Stimulated activated CD8-positive, alpha-beta memory T cell treated with anti-CD3 and anti-CD28 coated beads, Interleukin-7, amount 100 ng/mL, for 4 hours (primary cell): ENCODE measurements around the gene PSRC1.

ENCODE experiments used
- DNase-seq, 2 donors: peaks; one replicate each; pipeline ENCODE4 v3.0.0-alpha.2; 2020; ENCODE audit warnings: low read depth in 2 of 2

Gene PSRC1

GRCh38 chr1:109272021-109272799, 10.7 kb downstream of the PSRC1 start:
- DNase-seq, result no peak

- no peak for DNase-seq
Measured at GRCh38 chr1:109271458-109271857, 11.5 kb downstream of the PSRC1 start.

GRCh38 chr1:109270623-109271317, 12.2 kb downstream of the PSRC1 start:
- no peak for DNase-seq

DNA sequence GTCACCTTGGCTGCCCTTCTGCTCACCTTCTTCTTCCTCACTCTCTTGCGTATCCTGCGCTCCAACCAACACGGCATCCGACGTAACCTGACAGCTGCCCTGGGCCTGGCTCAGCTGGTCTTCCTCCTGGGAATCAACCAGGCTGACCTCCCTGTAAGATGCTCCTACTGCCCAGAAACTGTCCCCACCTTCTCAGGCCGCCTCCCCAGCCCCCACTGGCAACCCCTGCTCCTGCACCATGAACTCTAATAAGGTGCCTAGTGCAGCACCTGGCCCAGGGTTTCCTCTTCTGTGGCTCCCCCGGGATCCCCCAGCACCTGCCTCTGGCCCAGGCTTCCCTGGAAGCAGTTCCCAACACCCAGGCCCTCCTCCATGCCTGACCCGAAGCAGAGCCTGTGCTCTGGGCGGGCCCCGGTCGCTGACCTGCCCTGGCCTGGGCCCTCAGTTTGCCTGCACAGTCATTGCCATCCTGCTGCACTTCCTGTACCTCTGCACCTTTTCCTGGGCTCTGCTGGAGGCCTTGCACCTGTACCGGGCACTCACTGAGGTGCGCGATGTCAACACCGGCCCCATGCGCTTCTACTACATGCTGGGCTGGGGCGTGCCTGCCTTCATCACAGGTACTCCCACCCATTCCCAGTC, 12.8 kb downstream of the PSRC1 start:
- no peak for DNase-seq

- no peak for DNase-seq
Measured at GRCh38 chr1:109269212-109269980, 13.5 kb downstream of the PSRC1 start.

DNA sequence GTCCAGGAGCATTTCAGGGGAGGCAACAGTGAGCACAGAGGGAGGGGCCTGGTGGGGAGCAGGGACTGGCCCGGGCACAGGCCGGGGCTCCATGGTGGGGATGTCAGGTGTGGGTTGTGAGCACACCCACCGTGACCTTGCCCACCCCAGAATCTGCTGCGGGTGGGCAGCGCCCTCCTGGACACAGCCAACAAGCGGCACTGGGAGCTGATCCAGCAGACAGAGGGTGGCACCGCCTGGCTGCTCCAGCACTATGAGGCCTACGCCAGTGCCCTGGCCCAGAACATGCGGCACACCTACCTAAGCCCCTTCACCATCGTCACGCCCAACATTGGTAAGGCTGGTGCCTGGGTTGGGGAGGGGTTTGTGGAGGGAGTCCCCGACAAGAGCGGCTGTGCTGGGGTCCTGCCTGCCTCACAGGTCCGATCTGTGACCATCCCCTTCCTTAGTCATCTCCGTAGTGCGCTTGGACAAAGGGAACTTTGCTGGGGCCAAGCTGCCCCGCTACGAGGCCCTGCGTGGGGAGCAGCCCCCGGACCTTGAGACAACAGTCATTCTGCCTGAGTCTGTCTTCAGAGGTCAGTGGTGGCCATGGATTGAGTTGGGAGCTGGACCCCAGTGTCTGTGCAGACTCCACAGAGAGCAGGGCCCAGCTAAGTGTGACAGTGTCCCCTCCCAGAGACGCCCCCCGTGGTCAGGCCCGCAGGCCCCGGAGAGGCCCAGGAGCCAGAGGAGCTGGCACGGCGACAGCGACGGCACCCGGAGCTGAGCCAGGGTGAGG, 14.3 kb downstream of the PSRC1 start:
- no peak for DNase-seq

- no peak for DNase-seq
Measured at GRCh38 chr1:109267743-109268300, 15.1 kb downstream of the PSRC1 start.

GRCh38 chr1:109266965-109267364, 16.0 kb downstream of the PSRC1 start:
- DNase-seq, result no peak

GRCh38 chr1:109265741-109266330, 17.1 kb downstream of the PSRC1 start:
- no peak for DNase-seq

GRCh38 chr1:109265016-109265415, 17.9 kb downstream of the PSRC1 start:
- no peak for DNase-seq

- no peak for DNase-seq
Measured at GRCh38 chr1:109264379-109264755, 18.6 kb downstream of the PSRC1 start.

DNA sequence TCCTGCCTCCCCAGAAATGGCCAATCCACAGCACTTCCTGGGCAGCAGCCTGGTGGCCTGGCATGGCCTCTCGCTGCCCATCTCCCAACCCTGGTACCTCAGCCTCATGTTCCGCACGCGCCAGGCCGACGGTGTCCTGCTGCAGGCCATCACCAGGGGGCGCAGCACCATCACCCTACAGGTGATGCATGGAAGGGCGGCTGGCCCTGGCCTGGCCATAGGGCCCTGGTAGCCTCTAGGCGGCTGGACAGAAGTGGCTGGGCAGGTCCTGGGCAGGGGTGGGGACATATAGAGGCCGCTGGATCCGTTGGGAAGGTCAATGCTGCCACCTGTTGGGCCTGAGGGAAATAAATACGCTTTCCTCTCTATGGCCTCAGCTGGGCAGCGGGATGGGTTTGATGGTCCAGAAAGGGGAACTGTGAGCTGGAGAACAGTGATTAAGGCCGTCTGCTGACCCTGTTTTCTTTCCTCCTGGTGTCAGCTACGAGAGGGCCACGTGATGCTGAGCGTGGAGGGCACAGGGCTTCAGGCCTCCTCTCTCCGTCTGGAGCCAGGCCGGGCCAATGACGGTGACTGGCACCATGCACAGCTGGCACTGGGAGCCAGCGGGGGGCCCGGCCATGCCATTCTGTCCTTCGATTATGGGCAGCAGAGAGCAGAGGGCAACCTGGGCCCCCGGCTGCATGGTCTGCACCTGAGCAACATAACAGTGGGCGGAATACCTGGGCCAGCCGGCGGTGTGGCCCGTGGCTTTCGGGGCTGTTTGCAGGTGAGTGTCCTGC, 19.2 kb downstream of the PSRC1 start:
- DNase-seq, result peak; percentile 37 to 49

GRCh38 chr1:109263234-109263596, 19.7 kb downstream of the PSRC1 start:
- no peak for DNase-seq

DNA sequence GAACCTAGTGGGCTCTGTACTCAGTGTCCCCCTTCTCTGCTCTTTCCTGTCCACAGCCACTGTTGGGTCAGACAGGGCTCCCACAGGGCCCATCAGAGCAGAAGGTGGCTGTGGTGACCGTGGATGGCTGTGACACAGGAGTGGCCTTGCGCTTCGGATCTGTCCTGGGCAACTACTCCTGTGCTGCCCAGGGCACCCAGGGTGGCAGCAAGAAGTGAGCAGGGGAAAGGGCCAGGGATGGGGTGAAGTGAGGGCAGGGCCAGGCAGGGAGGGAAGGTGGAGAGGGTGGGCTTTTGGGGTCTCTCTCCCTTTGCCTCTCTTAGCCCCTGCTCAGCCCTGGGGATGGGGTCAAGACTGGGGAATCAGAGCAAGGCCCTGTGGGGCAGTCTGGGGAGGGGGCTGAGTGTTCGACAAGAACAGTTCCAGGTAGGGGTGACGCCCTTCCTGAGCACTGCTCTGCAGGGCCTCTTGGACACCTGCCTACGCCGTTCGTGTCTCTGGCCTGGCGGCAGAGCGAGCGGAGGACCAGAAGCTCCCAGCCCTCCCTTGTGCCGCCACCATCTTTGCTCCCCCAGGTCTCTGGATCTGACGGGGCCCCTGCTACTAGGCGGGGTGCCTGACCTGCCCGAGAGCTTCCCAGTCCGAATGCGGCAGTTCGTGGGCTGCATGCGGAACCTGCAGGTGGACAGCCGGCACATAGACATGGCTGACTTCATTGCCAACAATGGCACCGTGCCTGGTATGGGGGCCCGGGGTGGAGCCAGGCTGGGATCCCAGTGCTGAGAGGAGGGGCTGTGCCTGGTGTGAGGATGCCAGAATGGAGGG, 20.5 kb downstream of the PSRC1 start:
- no peak for DNase-seq

DNA sequence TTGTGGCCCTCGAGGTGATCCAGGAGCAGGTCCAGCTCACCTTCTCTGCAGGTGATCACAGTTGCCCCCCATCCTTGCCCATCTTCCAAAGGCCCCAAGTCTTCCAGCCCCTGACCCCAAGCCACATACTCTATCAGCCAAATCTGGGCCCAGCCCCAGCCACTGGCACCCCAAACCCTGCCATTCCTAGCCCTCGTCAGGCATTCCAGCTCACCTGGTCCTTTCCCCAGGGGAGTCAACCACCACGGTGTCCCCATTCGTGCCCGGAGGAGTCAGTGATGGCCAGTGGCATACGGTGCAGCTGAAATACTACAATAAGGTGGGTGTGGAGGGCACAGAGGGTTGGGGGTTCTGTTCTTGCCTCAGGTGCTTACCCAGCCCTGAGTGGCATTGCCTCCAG, 21.4 kb downstream of the PSRC1 start:
- no peak for DNase-seq

DNA sequence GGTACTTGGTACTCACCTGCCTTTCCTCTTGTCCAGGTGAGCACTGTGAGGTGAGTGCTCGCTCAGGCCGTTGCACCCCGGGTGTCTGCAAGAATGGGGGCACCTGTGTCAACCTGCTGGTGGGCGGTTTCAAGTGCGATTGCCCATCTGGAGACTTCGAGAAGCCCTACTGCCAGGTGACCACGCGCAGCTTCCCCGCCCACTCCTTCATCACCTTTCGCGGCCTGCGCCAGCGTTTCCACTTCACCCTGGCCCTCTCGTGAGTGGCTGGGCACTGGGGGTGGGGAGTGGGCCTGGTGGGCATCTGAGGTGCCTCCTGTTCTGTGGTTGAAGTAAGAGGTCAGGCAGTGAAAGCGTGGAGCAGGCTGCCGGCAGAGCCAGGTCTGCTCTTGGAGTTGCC, 21.9 kb downstream of the PSRC1 start:
- no peak for DNase-seq

GRCh38 chr1:109259674-109260557, 23.0 kb downstream of the PSRC1 start:
- no peak for DNase-seq
